ENCODE measurements around the gene POU6F2. TPM values are rescaled to one million over a fixed set of nuclear protein-coding genes. Genes with fewer than 3 reads are reported as not detected.

Gene POU6F2
- polyA plus RNA-seq, 2 of the 4 experiments (the other 2 are of a cell fraction), result not detected

- FAIRE-seq (no peak), ATAC-seq (no peak), DNase-seq (ENCODE audit: low read depth in 1 of 2, low spot score in 1 of 2) (no peak)
- WGBS (ENCODE audit: missing lambda C conversion rate), result 32% methylated on average over 1 of the region's 1 CpG
- no peak overlapping the region for H3K27ac ChIP-seq
- CTCF ChIA-PET, result no interaction called here
- H3K4me3 ChIP-seq, result no peak overlapping the region
- H3K9me3 ChIP-seq, result no peaks in the 10 kb centered on the region
- no peaks in the 10 kb centered on the region for H3K4me1 ChIP-seq
- H3K4me2 ChIP-seq, result no peak overlapping the region
- POLR2A ChIA-PET, result no interaction called here
- TF ChIP-seq KDM5A (IDR thresholded peaks at IDR 0.05) (no peak), HEYL (CRISPR knock-in tag; IDR thresholded peaks at IDR 0.05) (no peak), CEBPB (IDR thresholded peaks at IDR 0.05) (no peak), FOSB (CRISPR knock-in tag; IDR thresholded peaks at IDR 0.05) (no peak), RFX5 (IDR thresholded peaks at IDR 0.05) (no peak), MAX (IDR thresholded peaks at IDR 0.05) (no peak), PHF8 (IDR thresholded peaks at IDR 0.05; ENCODE audit: borderline replicate concordance, low read depth) (no peak), RARB (CRISPR knock-in tag; IDR thresholded peaks at IDR 0.05) (no peak), BHLHE40 (IDR thresholded peaks at IDR 0.05; ENCODE audit: low read depth, low read length) (no peak)
Observed at GRCh38 chr7:38938001-38938485, 39.7 kb upstream of the POU6F2 start.

- no peak overlapping the region for H3K4me2 ChIP-seq
Observed at GRCh38 chr7:38938589-38938988, 39.1 kb upstream of the POU6F2 start.

GRCh38 chr7:38940774-38941173 is 36.9 kb upstream of the POU6F2 start:
- CTCF ChIA-PET, result no interaction called here
- no peak overlapping the region for H3K4me2 ChIP-seq
- TF ChIP-seq EP300 (IDR thresholded peaks at IDR 0.05) (no peak), JUNB (IDR thresholded peaks at IDR 0.05) (no peak), MYC (IDR thresholded peaks at IDR 0.05; ENCODE audit: borderline replicate concordance, low read length) (no peak), SMC3 (IDR thresholded peaks at IDR 0.05) (no peak), HEYL (CRISPR knock-in tag; IDR thresholded peaks at IDR 0.05) (no peak), RAD21 (conservative IDR thresholded peaks at IDR 0.05 in 1 of 2, IDR thresholded peaks at IDR 0.05 in 1 of 2) (no peak), ZC3H11A (IDR thresholded peaks at IDR 0.05) (no peak), CEBPB (IDR thresholded peaks at IDR 0.05) (no peak), HOXB5 (CRISPR knock-in tag; IDR thresholded peaks at IDR 0.05) (no peak), MAFK (IDR thresholded peaks at IDR 0.05; ENCODE audit: partially characterized antibody) (no peak), TFCP2L1 (CRISPR knock-in tag; IDR thresholded peaks at IDR 0.05) (no peak), CBX2 (IDR thresholded peaks at IDR 0.05; ENCODE audit: borderline replicate concordance, low read depth) (no peak), ATOH8 (CRISPR knock-in tag; IDR thresholded peaks at IDR 0.05; ENCODE audit: low read depth) (no peak), HOXA7 (CRISPR knock-in tag; IDR thresholded peaks at IDR 0.05) (no peak), RARB (CRISPR knock-in tag; IDR thresholded peaks at IDR 0.05) (no peak), NR3C1 (IDR thresholded peaks at IDR 0.05) (no peak), PHF8 (IDR thresholded peaks at IDR 0.05; ENCODE audit: borderline replicate concordance, low read depth) (no peak)
- no peaks in the 10 kb centered on the region for H3K9me3 ChIP-seq
- no peak for ATAC-seq
- DNase-seq (ENCODE audit: low read depth in 1 of 2, low spot score in 1 of 2), result no peak
- FAIRE-seq, result no peak
- no peak overlapping the region for H3K4me3 ChIP-seq
- H3K27ac ChIP-seq, result no peak overlapping the region
- WGBS (ENCODE audit: missing lambda C conversion rate), result 44% methylated on average over 3 of the region's 3 CpGs
- POLR2A ChIA-PET, result no interaction called here
- H3K4me1 ChIP-seq, result no peaks in the 10 kb centered on the region

More at GRCh38 chr7:38938589-38938988, 39.1 kb upstream of the POU6F2 start:
- ChIA-PET CTCF (interaction anchor here (1.1 kb wide), 1 partner anchor 22 kb away, joined by 3 read pairs; no protein-coding TSS in a partner anchor), POLR2A (no interaction called here)
- Histone ChIP-seq H3K9me3 (no peaks in the 10 kb centered on the region), H3K27ac (no peak overlapping the region), H3K4me3 (no peak overlapping the region), H3K4me1 (no peaks in the 10 kb centered on the region)
- DNase-seq (ENCODE audit: low read depth in 1 of 2, low spot score in 1 of 2), result no peak
- TF ChIP-seq PHF8 (IDR thresholded peaks at IDR 0.05; ENCODE audit: borderline replicate concordance, low read depth), result no peak
- TF ChIP-seq RCOR1 (IDR thresholded peaks at IDR 0.05; ENCODE audit: low read depth, low read length), result no peak
- TF ChIP-seq EHMT2 (IDR thresholded peaks at IDR 0.05; ENCODE audit: low read depth), result no peak
- no peak for TF ChIP-seq BHLHE40 (IDR thresholded peaks at IDR 0.05; ENCODE audit: low read depth, low read length)
- TF ChIP-seq MAZ (IDR thresholded peaks at IDR 0.05; ENCODE audit: borderline replicate concordance, low read depth, low read length), result no peak
- TF ChIP-seq RAD21 (conservative IDR thresholded peaks at IDR 0.05 in 1 of 2, IDR thresholded peaks at IDR 0.05 in 1 of 2), result no peak
- TF ChIP-seq ATOH8 (CRISPR knock-in tag; IDR thresholded peaks at IDR 0.05; ENCODE audit: low read depth), result no peak
- no peak for TF ChIP-seq MAX (IDR thresholded peaks at IDR 0.05)
- TF ChIP-seq BCL3 (IDR thresholded peaks at IDR 0.05), result no peak
- TF ChIP-seq FOSB (CRISPR knock-in tag; IDR thresholded peaks at IDR 0.05), result no peak
- no peak for TF ChIP-seq CHD2 (IDR thresholded peaks at IDR 0.05; ENCODE audit: low read length, partially characterized antibody)
- TF ChIP-seq TFCP2L1 (CRISPR knock-in tag; IDR thresholded peaks at IDR 0.05), result no peak
- no peak for TF ChIP-seq E2F6 (IDR thresholded peaks at IDR 0.05; ENCODE audit: borderline replicate concordance, low read depth)
- TF ChIP-seq KDM5A (IDR thresholded peaks at IDR 0.05), result no peak
- no peak for ATAC-seq
- no peak for FAIRE-seq
- WGBS (ENCODE audit: missing lambda C conversion rate), result 19% methylated on average over 4 of the region's 4 CpGs
